ENCODE data around the gene CACNA1A.

The CACNA1A gene

GRCh38 chr19:13425151-13425550 is 81.1 kb downstream of the CACNA1A start:
- CTCF ChIA-PET: no interaction called here
- DNase-seq (ENCODE audit: extremely low spot score): no peak
- POLR2A ChIA-PET: no interaction called here
- TF ChIP-seq CTCF (IDR thresholded peaks at IDR 0.05; ENCODE audit: control extremely low read depth, extremely low read depth, low read depth, missing control alignments): no peak

DNA sequence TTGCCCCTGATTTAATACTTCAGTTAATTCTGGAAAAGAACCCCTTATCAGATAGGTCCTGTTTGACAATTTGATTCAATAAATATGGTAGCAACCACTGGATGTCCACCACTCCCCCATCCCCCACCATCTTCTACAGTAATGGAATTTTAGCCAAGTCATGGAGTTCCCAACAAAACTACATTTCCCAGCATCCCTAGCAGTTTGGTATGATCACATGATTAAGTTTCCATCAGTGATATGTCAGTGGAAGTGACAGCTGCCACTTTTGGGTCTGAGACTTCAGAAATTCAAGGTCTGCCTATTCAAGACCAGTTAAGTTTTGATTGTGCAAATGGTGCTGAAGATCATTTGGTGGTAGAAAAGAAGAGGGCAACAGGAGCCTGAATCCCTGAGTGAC is 85.5 kb downstream of the CACNA1A start:
- CTCF ChIA-PET: no interaction called here
- POLR2A ChIA-PET: no interaction called here
- DNase-seq (ENCODE audit: extremely low spot score): no peak
- TF ChIP-seq CTCF (IDR thresholded peaks at IDR 0.05; ENCODE audit: control extremely low read depth, extremely low read depth, low read depth, missing control alignments): no peak

DNA sequence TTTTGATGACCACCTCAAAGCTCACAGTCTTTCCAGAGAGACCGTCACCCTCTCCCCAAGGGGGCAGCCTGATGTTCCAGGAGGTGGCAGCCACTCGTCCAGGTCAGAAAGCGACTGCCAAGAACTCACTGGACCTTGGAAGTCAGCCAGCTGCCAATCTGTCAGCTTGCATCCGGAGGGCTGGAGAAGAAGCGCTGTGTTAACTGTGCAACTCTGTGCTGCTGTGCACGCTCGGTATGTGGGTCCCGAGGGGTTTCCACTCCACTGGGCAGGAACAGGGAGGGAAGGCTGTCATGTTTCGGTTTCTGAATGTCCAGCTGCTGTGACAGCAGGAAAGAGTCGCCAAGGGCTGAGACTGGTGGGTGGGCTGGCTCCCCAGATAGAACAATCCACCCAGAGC is 89.2 kb downstream of the CACNA1A start:
- ChIA-PET CTCF (interaction anchor here (1.0 to 2.2 kb wide), 4 partner anchors 11 to 135 kb away, joined by 3 to 6 read pairs (median 4); no protein-coding TSS in a partner anchor), POLR2A (no interaction called here)
- no peak for TF ChIP-seq CTCF (IDR thresholded peaks at IDR 0.05; ENCODE audit: control extremely low read depth, extremely low read depth, low read depth, missing control alignments)
- peak; percentile 13 for DNase-seq (ENCODE audit: extremely low spot score)

DNA sequence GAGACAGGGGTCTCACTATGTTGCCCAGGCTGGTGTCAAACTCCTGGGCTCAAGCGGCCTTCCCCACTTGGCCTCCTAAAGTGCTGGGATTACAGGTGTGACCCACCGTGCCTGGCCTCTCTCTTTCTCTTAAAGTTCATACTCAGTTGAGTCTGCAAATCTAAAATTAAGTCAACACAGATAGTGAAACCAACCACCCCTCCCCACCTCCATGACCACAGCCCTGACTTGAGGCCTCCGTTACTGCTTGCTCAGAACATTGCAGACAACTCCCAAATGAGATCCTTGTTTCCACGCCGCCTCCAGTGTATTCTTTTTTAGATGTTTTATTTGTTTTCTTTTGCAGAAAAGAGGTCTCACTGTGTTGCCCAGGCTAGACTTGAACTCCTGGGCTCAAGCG is 94.4 kb downstream of the CACNA1A start:
- POLR2A ChIA-PET: no interaction called here
- CTCF ChIA-PET: no interaction called here
- no peak for TF ChIP-seq CTCF (IDR thresholded peaks at IDR 0.05; ENCODE audit: control extremely low read depth, extremely low read depth, low read depth, missing control alignments)
- no peak for DNase-seq (ENCODE audit: extremely low spot score)

- ChIA-PET POLR2A (no interaction called here), CTCF (interaction anchor here (0.9 kb wide), 1 partner anchor 39 kb away, joined by 3 read pairs; no protein-coding TSS in a partner anchor)
- no peak for TF ChIP-seq CTCF (IDR thresholded peaks at IDR 0.05; ENCODE audit: control extremely low read depth, extremely low read depth, low read depth, missing control alignments)
- DNase-seq (ENCODE audit: extremely low spot score): no peak
Measured at GRCh38 chr19:13410946-13411345, 95.3 kb downstream of the CACNA1A start.

- no peak for TF ChIP-seq CTCF (IDR thresholded peaks at IDR 0.05; ENCODE audit: control extremely low read depth, extremely low read depth, low read depth, missing control alignments)
- ChIA-PET CTCF (interaction anchor here (1.2 kb wide), 1 partner anchor 13 kb away, joined by 3 read pairs; no protein-coding TSS in a partner anchor), POLR2A (no interaction called here)
- no peak for DNase-seq (ENCODE audit: extremely low spot score)
Measured at GRCh38 chr19:13408889-13409518, 97.3 kb downstream of the CACNA1A start.

All from GM10248 (cell line).